ENCODE data around the gene ZWILCH. TPM values are rescaled to one million over a fixed set of nuclear protein-coding genes. Genes with fewer than 3 reads are reported as not detected.
"Not testable (repeated sequence)": the region's sequence is repeated elsewhere in the genome, so short reads cannot be mapped to it uniquely, and the experiment has no call there.

ZWILCH gene
- total RNA-seq, 4 donors from 2014 or later = 2.3 to 4.9 (median 3.6) TPM

DNA sequence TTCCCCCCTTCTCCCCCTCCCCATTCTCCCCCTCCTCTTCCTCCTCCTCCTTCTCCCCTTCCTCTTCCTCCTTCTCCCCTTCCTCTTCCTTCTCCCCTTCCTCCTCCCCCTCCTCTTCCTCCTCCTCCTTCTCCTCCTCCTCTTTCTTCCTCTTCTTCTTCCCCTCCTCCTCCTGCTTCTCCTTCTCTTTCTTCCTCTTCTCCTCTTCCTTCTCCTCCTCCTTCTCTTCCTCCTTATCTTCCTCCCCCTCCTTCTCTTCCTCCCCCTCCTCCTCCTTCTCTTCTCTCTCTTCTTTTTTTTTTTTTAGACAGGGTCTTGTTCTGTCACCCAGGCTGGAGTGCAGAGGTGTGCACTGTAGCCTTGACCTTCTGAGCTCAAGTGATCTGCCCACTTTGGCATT, 81.9 kb downstream of the ZWILCH start:
- H3K4me3 ChIP-seq (ENCODE audit: low read depth, poor library complexity, severe bottlenecking) = no peak overlapping the region
- DNase-seq (ENCODE audit: low spot score in 2 of 2) = no peak
- intact Hi-C loops (cut with DNase I; ENCODE audit: low total_unique reads) = no loop called here
- no peak for TF ChIP-seq POLR2A (IDR thresholded peaks at IDR 0.05)
- TF ChIP-seq, protein P1, sequence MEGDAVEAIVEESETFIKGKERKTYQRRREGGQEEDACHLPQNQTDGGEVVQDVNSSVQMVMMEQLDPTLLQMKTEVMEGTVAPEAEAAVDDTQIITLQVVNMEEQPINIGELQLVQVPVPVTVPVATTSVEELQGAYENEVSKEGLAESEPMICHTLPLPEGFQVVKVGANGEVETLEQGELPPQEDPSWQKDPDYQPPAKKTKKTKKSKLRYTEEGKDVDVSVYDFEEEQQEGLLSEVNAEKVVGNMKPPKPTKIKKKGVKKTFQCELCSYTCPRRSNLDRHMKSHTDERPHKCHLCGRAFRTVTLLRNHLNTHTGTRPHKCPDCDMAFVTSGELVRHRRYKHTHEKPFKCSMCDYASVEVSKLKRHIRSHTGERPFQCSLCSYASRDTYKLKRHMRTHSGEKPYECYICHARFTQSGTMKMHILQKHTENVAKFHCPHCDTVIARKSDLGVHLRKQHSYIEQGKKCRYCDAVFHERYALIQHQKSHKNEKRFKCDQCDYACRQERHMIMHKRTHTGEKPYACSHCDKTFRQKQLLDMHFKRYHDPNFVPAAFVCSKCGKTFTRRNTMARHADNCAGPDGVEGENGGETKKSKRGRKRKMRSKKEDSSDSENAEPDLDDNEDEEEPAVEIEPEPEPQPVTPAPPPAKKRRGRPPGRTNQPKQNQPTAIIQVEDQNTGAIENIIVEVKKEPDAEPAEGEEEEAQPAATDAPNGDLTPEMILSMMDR (IDR thresholded peaks at IDR 0.05) = no peak

DNA sequence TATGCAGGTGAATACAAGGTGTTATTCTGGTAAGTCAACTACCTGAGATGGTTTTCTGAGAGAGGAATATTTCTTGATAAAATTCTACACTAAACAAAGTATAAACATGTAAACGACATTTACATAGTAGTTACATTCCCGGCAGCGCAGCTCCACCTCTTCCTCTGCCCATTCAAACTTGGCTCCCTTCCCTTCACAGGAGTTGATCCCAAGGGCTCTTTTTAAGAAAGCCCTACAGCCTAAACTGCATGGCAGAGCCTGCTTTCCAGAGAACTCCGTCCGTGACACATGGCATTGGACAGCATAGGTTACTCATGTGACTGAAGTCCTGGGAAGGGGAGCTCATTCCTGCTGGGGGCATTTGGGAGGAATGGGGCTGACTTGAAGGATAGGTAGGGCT, 82.6 kb downstream of the ZWILCH start:
- H3K4me3 ChIP-seq (ENCODE audit: low read depth, poor library complexity, severe bottlenecking) = no peak overlapping the region
- DNase-seq (ENCODE audit: low spot score in 2 of 2) = no peak
- TF ChIP-seq, protein P1 (IDR thresholded peaks at IDR 0.05) = no peak
- TF ChIP-seq POLR2A (IDR thresholded peaks at IDR 0.05) = no peak
- 33 to 35% methylated on average over 5 of the region's 5 CpGs for WGBS, 2 donors
- intact Hi-C loops (cut with DNase I; ENCODE audit: low total_unique reads) = no loop called here

DNA sequence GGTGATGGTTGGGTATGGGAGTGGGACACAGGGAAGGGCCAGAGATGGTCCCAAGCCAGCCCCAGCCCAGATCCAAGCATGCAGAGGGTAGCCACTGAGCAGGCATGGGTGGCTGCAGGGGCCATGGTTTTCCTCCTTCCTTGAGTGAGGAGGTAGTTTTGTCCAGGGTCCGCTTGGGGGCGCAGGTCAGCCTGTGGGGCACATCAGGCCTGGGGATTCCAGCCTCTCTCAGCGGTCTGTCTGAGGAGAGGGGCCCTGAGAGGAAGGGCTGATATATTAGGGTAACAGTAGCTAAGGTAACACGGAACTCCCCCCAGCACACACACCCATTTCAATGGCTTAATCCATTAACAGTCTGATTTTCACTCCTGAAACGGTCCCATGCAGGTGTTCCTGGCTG, 83.4 kb downstream of the ZWILCH start:
- H3K4me3 ChIP-seq (ENCODE audit: low read depth, poor library complexity, severe bottlenecking) = no peak overlapping the region
- WGBS, 2 donors = 50 to 68% methylated on average over 5 of the region's 5 CpGs
- no peak for DNase-seq (ENCODE audit: low spot score in 2 of 2)
- no peak for TF ChIP-seq POLR2A (IDR thresholded peaks at IDR 0.05)
- TF ChIP-seq, protein P1 (IDR thresholded peaks at IDR 0.05) = no peak
- intact Hi-C loops (cut with DNase I; ENCODE audit: low total_unique reads) = no loop called here

DNA sequence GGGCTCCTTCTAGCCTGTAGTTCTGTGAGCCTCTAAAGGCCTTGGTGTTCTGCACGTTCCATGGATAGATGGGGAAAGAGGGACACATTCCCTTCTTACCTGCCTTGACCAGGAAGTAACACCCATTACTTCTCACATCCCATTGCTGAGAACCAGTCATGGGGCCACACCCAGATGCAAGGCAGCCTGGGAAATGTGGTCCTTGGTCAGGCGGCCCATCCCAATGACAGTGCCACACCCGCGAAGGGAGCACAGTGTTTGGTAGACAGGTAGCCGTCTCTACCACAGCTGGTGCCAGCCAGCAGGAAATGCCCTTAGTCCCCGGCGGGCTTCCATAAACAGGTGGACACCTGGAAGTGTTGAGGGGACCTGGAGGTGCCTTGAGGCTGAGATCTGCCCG, 83.8 kb downstream of the ZWILCH start:
- no peak for DNase-seq (ENCODE audit: low spot score in 2 of 2)
- 67 to 85% methylated on average over 7 to 8 of the region's 8 CpGs for WGBS, 2 donors
- TF ChIP-seq POLR2A (IDR thresholded peaks at IDR 0.05) = no peak
- TF ChIP-seq, protein P1 (IDR thresholded peaks at IDR 0.05) = no peak
- H3K4me3 ChIP-seq (ENCODE audit: low read depth, poor library complexity, severe bottlenecking) = no peak overlapping the region
- intact Hi-C loops (cut with DNase I; ENCODE audit: low total_unique reads) = no loop called here

DNA sequence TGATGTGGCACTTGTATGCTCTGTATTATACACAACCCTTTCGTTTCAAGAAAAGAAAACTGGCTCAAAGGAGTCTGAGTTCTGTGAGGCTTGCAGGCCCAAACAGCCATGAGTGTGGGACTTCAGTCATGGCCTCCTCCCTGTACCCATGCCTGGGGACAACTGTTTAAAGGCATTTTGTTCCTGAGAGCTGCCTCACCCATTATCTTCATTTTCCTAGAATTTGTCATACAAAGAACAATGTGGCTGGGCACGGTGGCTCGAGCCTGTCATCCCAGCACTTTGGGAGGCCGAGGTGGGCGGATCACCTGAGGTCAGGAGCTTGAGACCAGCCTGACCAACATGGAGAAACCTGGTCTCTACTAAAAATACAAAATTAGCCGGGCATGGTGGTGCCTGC, 84.3 kb downstream of the ZWILCH start:
- DNase-seq (ENCODE audit: low spot score in 2 of 2); intact Hi-C loops (cut with DNase I; ENCODE audit: low total_unique reads); H3K4me3 ChIP-seq (ENCODE audit: low read depth, poor library complexity, severe bottlenecking): not testable (repeated sequence)
- WGBS, 2 donors = 81 to 98% methylated on average over 6 of the region's 6 CpGs

DNA sequence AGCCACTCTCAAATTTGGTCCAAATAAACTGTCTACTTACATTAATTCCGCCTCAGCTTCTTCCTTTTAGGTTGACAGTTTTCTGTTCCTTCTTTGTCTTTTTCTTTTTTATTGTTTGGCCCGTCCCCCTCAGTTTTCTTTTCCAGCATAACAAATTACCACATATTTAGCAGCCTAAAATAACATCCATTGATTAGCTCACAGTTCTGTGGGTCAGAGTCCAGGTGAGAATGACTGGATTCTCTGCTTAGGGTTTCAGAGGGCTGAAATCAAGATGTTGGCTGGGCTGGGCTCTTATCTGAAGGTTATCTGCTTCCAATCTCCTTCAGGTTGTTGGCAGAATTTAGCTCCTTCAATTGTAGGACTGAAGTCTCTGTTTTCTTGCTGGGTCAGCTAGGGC, 85.3 kb downstream of the ZWILCH start:
- WGBS, 2 donors = 87 to 89% methylated on average over 2 of the region's 2 CpGs
- DNase-seq (ENCODE audit: low spot score in 2 of 2) = no peak
- no peak overlapping the region for H3K4me3 ChIP-seq (ENCODE audit: low read depth, poor library complexity, severe bottlenecking)
- no peak for TF ChIP-seq POLR2A (IDR thresholded peaks at IDR 0.05)
- TF ChIP-seq, protein P1 (IDR thresholded peaks at IDR 0.05) = no peak
- intact Hi-C loops (cut with DNase I; ENCODE audit: low total_unique reads) = no loop called here
